ENCODE results near the gene MYL7.

DNA sequence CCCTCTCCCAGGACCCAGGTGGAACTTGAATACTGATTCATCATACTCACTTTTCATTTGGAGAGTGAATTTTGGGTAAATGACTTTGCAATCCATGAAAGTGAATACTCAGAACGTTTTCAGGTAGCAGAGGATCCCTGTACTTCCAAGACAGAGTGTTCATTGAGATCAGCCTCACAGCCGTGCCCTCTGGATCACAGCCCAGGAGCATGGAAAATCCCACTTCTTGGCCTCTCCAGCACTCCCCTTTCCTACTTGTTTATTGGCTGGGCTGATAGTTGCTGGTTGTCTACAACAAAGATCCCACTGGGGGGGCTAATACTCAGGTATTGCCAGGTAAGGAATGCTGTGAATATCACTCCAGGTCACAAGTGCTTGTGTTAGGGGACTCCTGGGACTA is 42.3 kb upstream of the MYL7 start:
- TF ChIP-seq, protein P1, sequence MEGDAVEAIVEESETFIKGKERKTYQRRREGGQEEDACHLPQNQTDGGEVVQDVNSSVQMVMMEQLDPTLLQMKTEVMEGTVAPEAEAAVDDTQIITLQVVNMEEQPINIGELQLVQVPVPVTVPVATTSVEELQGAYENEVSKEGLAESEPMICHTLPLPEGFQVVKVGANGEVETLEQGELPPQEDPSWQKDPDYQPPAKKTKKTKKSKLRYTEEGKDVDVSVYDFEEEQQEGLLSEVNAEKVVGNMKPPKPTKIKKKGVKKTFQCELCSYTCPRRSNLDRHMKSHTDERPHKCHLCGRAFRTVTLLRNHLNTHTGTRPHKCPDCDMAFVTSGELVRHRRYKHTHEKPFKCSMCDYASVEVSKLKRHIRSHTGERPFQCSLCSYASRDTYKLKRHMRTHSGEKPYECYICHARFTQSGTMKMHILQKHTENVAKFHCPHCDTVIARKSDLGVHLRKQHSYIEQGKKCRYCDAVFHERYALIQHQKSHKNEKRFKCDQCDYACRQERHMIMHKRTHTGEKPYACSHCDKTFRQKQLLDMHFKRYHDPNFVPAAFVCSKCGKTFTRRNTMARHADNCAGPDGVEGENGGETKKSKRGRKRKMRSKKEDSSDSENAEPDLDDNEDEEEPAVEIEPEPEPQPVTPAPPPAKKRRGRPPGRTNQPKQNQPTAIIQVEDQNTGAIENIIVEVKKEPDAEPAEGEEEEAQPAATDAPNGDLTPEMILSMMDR (IDR thresholded peaks at IDR 0.05) = no peak
- TF ChIP-seq POLR2A (IDR thresholded peaks at IDR 0.05) (no peak), EP300 (IDR thresholded peaks at IDR 0.05) (no peak)

Data from tibial nerve (tissue), 4 donors.